ENCODE measurements around the gene PIK3R3.

Gene PIK3R3

GRCh38 chr1:45995298-45995697 is 137.1 kb downstream of the PIK3R3 start:
- DNase-seq, result no peak

- DNase-seq, result no peak
These were observed 138.0 kb downstream of the PIK3R3 start for GRCh38 chr1:45994423-45994822.
